BJ (cell line): Measurements from ENCODE around the gene TARS3. TPM values are rescaled to one million over a fixed set of nuclear protein-coding genes. Genes with fewer than 3 reads are reported as not detected.

Source experiments
- CTCF ChIA-PET: fragments of 350-600 bp; formaldehyde crosslinking; extraction: SDS; loops from one replicate; lab custom pipeline; 2021; ENCODE audit warnings: antibody characterized with exemption, inconsistent platforms; lab: Yijun Ruan, JAX
- POLR2A ChIA-PET: fragments of 300-600 bp; sonication (Branson Sonifier 250); formaldehyde crosslinking; extraction: SDS; loops from one replicate; lab custom pipeline; 2021; ENCODE audit warnings: antibody characterized with exemption; lab: Charles Lee
- DNase-seq: peaks from one replicate; pipeline ENCODE4 v3.0.0-alpha.2; 2011; ENCODE audit warnings: low read depth
- H3K27me3 ChIP-seq: 2 replicates; pipeline ENCODE4 v1.6.0; 2011; ENCODE audit warnings: low read length; ENCODE audit not compliant: control insufficient read depth, insufficient read depth
- H3K36me3 ChIP-seq: 2 replicates; pipeline ENCODE4 v1.5.1; 2011; ENCODE audit warnings: low read length; ENCODE audit not compliant: control insufficient read depth, insufficient read depth
- H3K4me3 ChIP-seq: 2 replicates; pipeline ENCODE4 v1.5.1; 2011; ENCODE audit warnings: low read depth, mild to moderate bottlenecking, control low read depth, low read length
- polyA plus RNA-seq: library from polyadenylated mRNA; depleted of rRNA; stranded (reverse); fragments of >200 nt; gene quantifications from 2 replicates; pipeline ENCODE4 v1.2.3, GENCODE V29; 2011
- TF ChIP-seq, protein P1 (sequence below): IDR thresholded peaks from 2 replicates; pipeline ENCODE4 v1.5.1; 2011; ENCODE audit warnings: low read depth, mild to moderate bottlenecking, control low read depth, inconsistent platforms, low read length, moderate library complexity; ENCODE audit not compliant: insufficient read depth

Gene TARS3
- polyA plus RNA-seq, 1 experiment: 3.1 TPM

DNA sequence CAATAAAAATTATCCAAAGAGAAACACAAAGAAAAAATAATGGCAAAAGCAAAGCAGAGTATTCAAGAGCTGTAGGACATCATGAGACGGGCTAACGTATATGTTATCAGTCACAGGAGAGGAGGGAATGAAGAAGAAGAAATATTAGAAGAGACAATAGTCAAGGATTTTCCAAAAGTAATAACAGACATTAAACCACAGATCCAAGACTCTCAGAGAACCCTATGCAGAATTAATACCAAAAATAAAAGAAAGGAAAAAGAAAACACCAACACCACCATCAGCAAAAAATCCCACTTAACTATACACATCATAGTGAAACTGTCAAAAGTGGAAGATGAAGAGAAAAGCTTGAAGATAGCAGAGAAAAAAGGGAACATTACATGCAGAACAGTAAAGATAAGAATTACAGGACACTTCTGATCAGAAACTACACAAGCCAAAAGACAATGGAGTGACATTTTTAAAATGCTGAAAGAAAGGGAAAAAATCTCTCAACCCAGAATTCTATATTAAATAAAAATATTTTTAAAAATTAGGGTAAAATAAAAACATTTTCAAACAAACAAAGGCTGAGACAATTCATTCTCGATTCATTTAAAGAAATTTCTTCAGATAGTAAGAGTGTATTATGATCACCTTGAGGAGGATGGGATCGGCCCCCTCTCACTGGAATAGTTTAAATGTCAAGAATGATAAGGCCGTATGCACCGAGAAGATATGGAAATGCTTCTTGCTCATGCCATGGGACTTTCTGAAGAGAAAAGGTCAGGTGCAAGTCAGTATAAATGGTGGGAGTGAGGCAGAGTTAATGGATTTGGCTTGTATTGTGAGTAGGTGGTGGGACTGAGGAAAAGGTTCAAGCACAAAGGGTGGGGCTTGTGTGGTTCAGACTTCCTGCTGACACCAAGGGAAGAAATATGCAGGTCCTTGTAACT is 100.6 kb downstream of the TARS3 start:
- ChIA-PET CTCF (interaction anchor here (6.6 kb wide), 1 partner anchor 18 kb away, joined by 27 read pairs; no protein-coding TSS in a partner anchor), POLR2A (no interaction called here)
- TF ChIP-seq, protein P1, sequence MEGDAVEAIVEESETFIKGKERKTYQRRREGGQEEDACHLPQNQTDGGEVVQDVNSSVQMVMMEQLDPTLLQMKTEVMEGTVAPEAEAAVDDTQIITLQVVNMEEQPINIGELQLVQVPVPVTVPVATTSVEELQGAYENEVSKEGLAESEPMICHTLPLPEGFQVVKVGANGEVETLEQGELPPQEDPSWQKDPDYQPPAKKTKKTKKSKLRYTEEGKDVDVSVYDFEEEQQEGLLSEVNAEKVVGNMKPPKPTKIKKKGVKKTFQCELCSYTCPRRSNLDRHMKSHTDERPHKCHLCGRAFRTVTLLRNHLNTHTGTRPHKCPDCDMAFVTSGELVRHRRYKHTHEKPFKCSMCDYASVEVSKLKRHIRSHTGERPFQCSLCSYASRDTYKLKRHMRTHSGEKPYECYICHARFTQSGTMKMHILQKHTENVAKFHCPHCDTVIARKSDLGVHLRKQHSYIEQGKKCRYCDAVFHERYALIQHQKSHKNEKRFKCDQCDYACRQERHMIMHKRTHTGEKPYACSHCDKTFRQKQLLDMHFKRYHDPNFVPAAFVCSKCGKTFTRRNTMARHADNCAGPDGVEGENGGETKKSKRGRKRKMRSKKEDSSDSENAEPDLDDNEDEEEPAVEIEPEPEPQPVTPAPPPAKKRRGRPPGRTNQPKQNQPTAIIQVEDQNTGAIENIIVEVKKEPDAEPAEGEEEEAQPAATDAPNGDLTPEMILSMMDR: no peak
- no peaks in the 10 kb centered on the region for H3K36me3 ChIP-seq
- DNase-seq: no peak
- H3K4me3 ChIP-seq: no peak overlapping the region
- H3K27me3 ChIP-seq: no peaks in the 10 kb centered on the region

DNA sequence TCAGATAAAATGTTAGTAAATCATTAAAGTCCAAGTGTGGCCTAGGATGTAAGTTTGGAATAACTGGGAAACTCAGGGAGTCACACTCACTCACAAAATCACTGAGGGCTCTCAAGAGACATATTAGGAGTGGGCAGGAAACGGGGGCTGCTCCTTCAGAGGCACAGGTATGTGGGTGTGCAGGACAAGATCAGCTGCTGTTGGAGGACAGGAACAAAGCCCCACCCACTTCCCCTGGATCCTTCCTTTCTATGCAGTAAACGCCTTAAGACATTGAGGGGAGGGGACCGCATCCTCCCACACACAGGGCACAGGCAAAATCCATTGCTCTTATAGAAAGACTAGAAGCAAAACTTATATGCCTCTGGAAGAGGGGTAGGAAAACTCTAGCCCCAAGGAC is 102.3 kb downstream of the TARS3 start:
- CTCF ChIA-PET: interaction anchor here (6.6 kb wide), 1 partner anchor 19 kb away, joined by 27 read pairs; no protein-coding TSS in a partner anchor
- no peak for DNase-seq
- Histone ChIP-seq H3K4me3 (no peak overlapping the region), H3K36me3 (no peaks in the 10 kb centered on the region), H3K27me3 (no peaks in the 10 kb centered on the region)
- TF ChIP-seq, protein P1: no peak
- POLR2A ChIA-PET: no interaction called here

DNA sequence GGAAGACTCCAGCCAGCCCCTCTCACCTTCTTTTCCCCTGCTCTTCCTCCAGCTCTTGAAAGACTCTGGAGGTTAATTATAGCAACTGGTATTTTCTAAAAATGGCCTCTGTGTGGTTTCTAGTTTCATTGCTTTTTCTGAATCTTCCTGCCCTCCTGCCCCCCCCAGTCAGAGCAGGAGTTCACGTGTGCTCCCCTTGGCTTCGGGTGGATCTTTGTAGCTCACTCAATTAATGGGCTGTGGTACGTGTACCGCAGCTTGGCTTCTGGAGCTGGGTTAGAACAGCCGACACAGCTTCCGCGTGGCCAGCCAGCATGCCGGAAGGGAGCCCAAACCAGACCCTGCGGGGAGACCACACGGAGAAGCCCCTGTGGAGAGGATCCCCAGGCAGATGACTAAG is 103.6 kb downstream of the TARS3 start:
- CTCF ChIA-PET: interaction anchor here (1.3 to 6.6 kb wide), 2 partner anchors 21 to 31 kb away, joined by 3 to 27 read pairs; no protein-coding TSS in a partner anchor
- DNase-seq: no peak
- no peaks in the 10 kb centered on the region for H3K27me3 ChIP-seq
- no peaks in the 10 kb centered on the region for H3K36me3 ChIP-seq
- POLR2A ChIA-PET: no interaction called here
- TF ChIP-seq, protein P1: no peak
- no peak overlapping the region for H3K4me3 ChIP-seq

DNA sequence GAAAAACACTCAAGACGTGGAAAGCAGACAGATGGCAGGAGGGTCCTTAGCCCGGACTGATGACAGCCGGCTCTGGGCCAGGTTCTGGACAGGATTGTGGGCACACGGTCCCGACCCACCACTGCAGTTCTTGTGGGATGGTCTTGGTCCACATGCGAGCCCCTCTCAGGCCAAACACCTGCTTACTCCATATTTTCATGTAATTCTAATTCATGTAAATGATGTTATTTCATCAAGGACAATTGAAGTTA is 104.7 kb downstream of the TARS3 start:
- Histone ChIP-seq H3K27me3 (no peaks in the 10 kb centered on the region), H3K36me3 (no peaks in the 10 kb centered on the region), H3K4me3 (no peak overlapping the region)
- POLR2A ChIA-PET: no interaction called here
- CTCF ChIA-PET: no interaction called here
- TF ChIP-seq, protein P1: no peak
- no peak for DNase-seq

DNA sequence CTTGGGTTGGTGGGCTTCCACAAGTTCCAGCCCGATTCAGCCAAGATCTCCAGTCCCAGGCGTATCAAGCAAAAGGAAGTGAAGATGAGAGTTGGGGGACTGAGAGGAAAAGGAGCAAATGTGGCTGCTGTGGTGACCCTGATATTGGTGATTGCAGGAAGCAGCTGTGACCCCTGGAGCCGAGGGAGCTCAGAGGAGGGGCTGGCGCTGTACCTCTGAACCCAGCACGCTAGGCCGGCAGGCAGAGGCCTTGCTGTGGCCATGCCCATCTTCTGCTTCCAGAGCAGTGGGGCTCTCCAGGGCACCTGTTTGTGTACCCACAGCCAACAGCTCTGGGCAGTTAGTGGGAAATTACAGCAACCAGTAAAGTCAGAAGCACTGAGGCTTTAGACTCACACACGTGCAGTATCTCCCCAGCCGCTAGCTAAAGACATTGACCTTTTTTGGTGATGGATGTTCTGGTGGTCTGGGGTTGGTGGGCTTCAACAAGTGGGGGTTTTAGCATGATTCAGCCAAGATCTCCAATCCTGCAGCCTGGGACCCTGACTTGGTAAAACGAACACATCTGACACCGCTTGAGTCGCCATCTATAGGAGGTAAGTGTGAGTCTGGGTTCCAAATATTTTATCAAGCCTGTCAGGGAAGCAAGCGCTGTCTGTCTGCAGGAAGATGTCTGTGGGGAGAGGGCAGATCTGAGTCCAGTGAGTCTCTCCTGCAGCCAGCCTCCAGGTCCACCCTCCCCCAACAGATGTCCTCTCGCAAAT is 105.2 kb downstream of the TARS3 start:
- Histone ChIP-seq H3K27me3 (no peaks in the 10 kb centered on the region), H3K4me3 (no peak overlapping the region), H3K36me3 (no peaks in the 10 kb centered on the region)
- ChIA-PET POLR2A (no interaction called here), CTCF (no interaction called here)
- DNase-seq: no peak
- TF ChIP-seq, protein P1: no peak
